ENCODE results near the gene AJAP1.

GRCh38 chr1:4665456-4665855 is 11.0 kb downstream of the AJAP1 start:
- TF ChIP-seq CTCF (IDR thresholded peaks at IDR 0.05): no peak
- TF ChIP-seq EZH2 (IDR thresholded peaks at IDR 0.05; ENCODE audit: borderline replicate concordance, insufficient read depth, low read depth, low read length, poor library complexity, severe bottlenecking): no peak

Measured in B cell (primary cell).